Tibial artery (tissue), 4 donors: ENCODE measurements around the gene PRCD.
"Not testable (repeated sequence)": the region's sequence is repeated elsewhere in the genome, so short reads cannot be mapped to it uniquely, and the experiment has no call there.

Source experiments
- DNase-seq, 2 donors: peaks; one replicate each; pipeline ENCODE4 v3.0.0-alpha.2; 2019
- H3K27ac ChIP-seq, 2 donors: fragments of 200-600 bp; sonication (generic) in 1 of 2; 1 replicate in 1 of 2; 2 replicates in 1 of 2; pipeline ENCODE4 v1.5.1; 2018 to 2019; ENCODE audit warnings: mild to moderate bottlenecking in 1 of 2
- H3K27me3 ChIP-seq, 2 donors: fragments of 200-600 bp; sonication (generic) in 1 of 2; one replicate each; pipeline versions ENCODE4 v1.5.1 to v1.6.0; 2016 to 2019
- H3K36me3 ChIP-seq, 3 donors: fragments of 200-600 bp; sonication (generic) in 2 of 3; one replicate each; pipeline ENCODE4 v1.5.1; 2016 to 2019; ENCODE audit warnings: mild to moderate bottlenecking in 2 of 3
- H3K4me1 ChIP-seq, 4 donors: fragments of 200-600 bp; sonication (generic) in 2 of 4; 1 replicate in 3 of 4; 2 replicates in 1 of 4; pipeline ENCODE4 v1.5.1; 2016 to 2019
- H3K4me3 ChIP-seq, 2 donors: fragments of 200-600 bp; sonication (generic) in 1 of 2; 1 replicate in 1 of 2; 2 replicates in 1 of 2; pipeline ENCODE4 v1.5.1; 2018 to 2019; ENCODE audit warnings: mild to moderate bottlenecking in 2 of 2
- H3K9me3 ChIP-seq, 3 donors: fragments of 200-600 bp; sonication (generic) in 1 of 3; one replicate each; pipeline ENCODE4 v1.5.1; 2016 to 2019
- CTCF ChIP-seq, 2 experiments: fragments of 200-600 bp in 1 of 2; fragments of 450-650 bp in 1 of 2; IDR thresholded peaks; one replicate each; pipeline ENCODE4 v1.5.1; 2017 to 2019; ENCODE audit warnings: antibody characterized with exemption in 2 of 2, mild to moderate bottlenecking in 1 of 2, moderate library complexity in 1 of 2
- intact Hi-C: fragments of 100-400 bp; cut with DNase I; formaldehyde crosslinking; loops from one replicate; pipeline ENCODE4 v1.15.0; 2023; ENCODE audit warnings: low total_unique reads

PRCD gene

DNA sequence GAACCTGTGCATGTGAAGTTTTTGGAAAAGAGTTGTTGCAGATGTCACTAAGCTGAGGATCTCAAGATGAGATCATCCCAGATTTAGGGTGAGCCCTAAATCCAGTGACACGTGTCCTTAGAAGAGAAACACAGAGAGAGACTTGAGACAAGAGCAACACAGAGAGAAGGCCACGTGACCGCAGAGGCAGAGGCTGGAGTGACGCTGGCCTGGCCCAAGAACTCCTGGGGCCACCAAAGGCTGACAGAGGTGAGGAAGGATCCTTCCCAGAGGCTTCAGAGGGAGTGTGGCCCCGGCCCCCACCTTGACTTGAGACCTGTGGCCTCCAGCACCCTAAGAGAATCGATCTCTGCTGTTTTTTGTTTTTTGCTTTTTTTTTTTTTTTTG, 26.5 kb upstream of the PRCD start:
- H3K4me1 ChIP-seq: peaks cover 0 to 16% (median 4%) of the 10 kb centered on the region in 4 donors
- peaks cover 0 to 11% of the 10 kb centered on the region in 2 donors for H3K27me3 ChIP-seq
- no peak for TF ChIP-seq CTCF (IDR thresholded peaks at IDR 0.05)
- no peak overlapping the region for H3K4me3 ChIP-seq
- no peaks in the 10 kb centered on the region for H3K9me3 ChIP-seq
- DNase-seq: no peak
- intact Hi-C loops: no loop called here
- H3K27ac ChIP-seq: no peak overlapping the region
- no peaks in the 10 kb centered on the region for H3K36me3 ChIP-seq

GRCh38 chr17:76514355-76514754, 25.5 kb upstream of the PRCD start:
- H3K9me3 ChIP-seq, DNase-seq, H3K36me3 ChIP-seq, intact Hi-C loops, H3K4me3 ChIP-seq: not testable (repeated sequence)
- Histone ChIP-seq H3K27me3 (peaks cover 0 to 11% of the 10 kb centered on the region in 2 donors), H3K27ac (peak overlapping the region in 1 of 2 donors; percentile 57), H3K4me1 (peaks cover 0 to 16% (median 4%) of the 10 kb centered on the region in 4 donors)

GRCh38 chr17:76515274-76515949, 24.4 kb upstream of the PRCD start:
- Histone ChIP-seq H3K9me3 (no peaks in the 10 kb centered on the region), H3K4me3 (peak overlapping the region; percentile 12 to 36)
- peak; percentile 91 to 92 for DNase-seq

DNA sequence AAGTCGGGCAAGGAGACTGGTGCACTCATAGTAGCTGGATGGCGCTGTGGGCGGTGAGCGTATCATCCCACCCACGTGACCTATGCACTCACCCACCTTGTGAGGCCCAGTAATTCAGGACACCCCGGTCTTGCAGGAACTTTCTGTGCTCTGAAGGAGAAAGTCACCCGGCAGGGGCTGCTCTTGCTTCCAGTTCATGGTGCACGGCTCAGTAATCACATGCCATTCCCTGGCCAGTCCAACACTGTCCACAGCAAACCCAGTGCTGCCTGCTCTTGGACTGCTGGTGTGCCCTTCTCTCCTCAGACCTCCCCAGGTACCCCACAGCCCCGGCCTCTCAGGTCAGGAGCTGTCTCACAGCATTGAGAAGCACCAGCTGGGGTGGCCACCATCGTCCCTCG, 22.2 kb upstream of the PRCD start:
- TF ChIP-seq CTCF (IDR thresholded peaks at IDR 0.05): no peak
- DNase-seq: no peak
- Histone ChIP-seq H3K27me3 (peaks cover 0 to 37% of the 10 kb centered on the region in 2 donors), H3K9me3 (no peaks in the 10 kb centered on the region), H3K36me3 (no peaks in the 10 kb centered on the region), H3K4me3 (no peak overlapping the region), H3K4me1 (peaks cover 0 to 16% (median 4%) of the 10 kb centered on the region in 4 donors), H3K27ac (no peak overlapping the region)
- intact Hi-C loops: no loop called here

More at GRCh38 chr17:76515274-76515949, 24.4 kb upstream of the PRCD start:
- peaks cover 0 to 20% of the 10 kb centered on the region in 2 donors for H3K27me3 ChIP-seq
- H3K36me3 ChIP-seq: no peaks in the 10 kb centered on the region
- no peak for TF ChIP-seq CTCF (IDR thresholded peaks at IDR 0.05)
- H3K27ac ChIP-seq: peak overlapping the region; percentile 47 to 57
- H3K4me1 ChIP-seq: peaks cover 0 to 16% (median 4%) of the 10 kb centered on the region in 4 donors
- intact Hi-C loops: no loop called here

DNA sequence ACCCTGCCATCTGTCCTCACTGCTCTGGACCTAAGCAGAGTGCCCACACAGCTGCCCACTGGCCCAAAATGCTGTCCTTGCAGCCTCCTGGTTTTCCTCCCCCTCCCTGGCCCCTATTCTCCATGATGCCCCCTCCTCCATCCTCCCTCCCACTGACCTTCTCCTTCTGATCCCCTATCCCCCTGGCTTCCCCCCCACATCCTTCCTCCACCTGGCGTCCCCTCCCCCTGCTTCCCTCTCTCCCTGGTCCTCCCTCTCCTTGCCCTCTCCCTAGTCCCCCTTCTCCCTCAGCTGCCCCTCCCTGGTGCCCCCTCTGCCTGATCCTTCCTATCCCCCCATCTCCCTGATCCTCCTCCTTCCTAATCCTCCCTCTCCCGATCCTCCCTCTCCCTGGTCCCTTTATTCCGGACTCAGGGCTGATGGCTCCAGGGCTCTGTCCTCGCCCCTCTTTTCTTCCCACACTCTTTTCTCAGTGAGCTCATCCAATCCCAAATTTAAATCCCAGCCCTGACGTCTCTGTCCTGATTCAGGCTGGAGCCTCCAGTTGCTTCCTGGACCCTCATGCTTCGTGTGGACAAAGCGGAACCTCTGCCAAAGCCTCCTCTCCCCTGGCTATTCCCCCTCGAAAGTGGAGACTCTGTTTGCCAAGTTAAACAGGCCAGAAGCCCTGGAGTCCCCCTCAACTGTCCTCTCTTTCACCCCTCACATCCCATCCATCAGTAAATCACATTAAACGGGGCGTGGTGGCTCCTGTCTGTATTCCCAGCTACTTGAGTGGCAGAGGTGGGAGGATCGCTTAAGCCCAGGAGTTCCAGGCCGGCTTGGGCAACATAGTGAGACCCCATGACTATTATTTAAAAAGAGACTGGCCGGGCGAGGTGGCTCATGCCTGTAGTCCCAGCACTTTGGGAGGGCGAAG, 20.5 kb upstream of the PRCD start:
- intact Hi-C loops: no loop called here
- Histone ChIP-seq H3K4me3 (no peak overlapping the region), H3K4me1 (peaks cover 0 to 16% (median 6%) of the 10 kb centered on the region in 4 donors), H3K27me3 (peaks cover 0 to 45% of the 10 kb centered on the region in 2 donors), H3K36me3 (no peaks in the 10 kb centered on the region), H3K27ac (no peak overlapping the region), H3K9me3 (no peaks in the 10 kb centered on the region)
- no peak for TF ChIP-seq CTCF (IDR thresholded peaks at IDR 0.05)
- no peak for DNase-seq

DNA sequence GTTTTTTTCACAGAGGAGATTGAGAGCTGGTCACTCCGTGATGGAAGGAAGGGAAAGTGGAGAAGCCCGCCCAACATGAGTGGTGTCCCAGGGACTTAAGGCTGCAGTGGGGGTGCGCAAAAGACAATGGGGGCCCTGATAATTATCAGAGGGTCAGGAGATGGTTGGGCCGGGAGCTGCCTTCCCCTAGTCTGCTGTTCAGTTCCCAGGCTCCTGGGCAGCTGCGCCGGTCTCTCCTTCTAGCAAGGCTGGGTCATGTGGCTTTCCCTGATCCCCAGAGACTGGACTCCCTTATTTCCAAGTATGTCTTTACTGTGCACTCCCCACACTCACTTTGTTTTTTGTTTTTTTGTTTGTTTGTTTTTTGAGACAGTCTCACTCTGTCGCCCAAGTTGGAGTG, 18.6 kb upstream of the PRCD start:
- Histone ChIP-seq H3K4me3 (no peak overlapping the region), H3K4me1 (peaks cover 0 to 11% (median under 1%) of the 10 kb centered on the region in 4 donors), H3K36me3 (no peaks in the 10 kb centered on the region), H3K27me3 (peaks cover 0 to 45% of the 10 kb centered on the region in 2 donors), H3K9me3 (no peaks in the 10 kb centered on the region), H3K27ac (no peak overlapping the region)
- TF ChIP-seq CTCF (IDR thresholded peaks at IDR 0.05): no peak
- intact Hi-C loops: loop anchor here (10.0 kb wide), 1 partner anchor 194 kb away; the partner anchor contains the start of gene MXRA7
- no peak for DNase-seq

GRCh38 chr17:76521683-76522082, 18.2 kb upstream of the PRCD start:
- not testable (repeated sequence) for H3K9me3 ChIP-seq, DNase-seq, H3K4me3 ChIP-seq, H3K36me3 ChIP-seq, H3K27ac ChIP-seq
- intact Hi-C loops: loop anchor here (2.0 to 10.0 kb wide), 3 partner anchors 25 to 193 kb away; partner anchors contain the start of gene MXRA7
- Histone ChIP-seq H3K4me1 (peaks cover 0 to 11% (median 0%) of the 10 kb centered on the region in 4 donors), H3K27me3 (peaks cover 0 to 45% of the 10 kb centered on the region in 2 donors)
